Inferior parietal cortex (tissue), 1 donor: Measurements from ENCODE around the gene SLC35E3.
A peak's percentile ranks its signal among the peaks of the same experiment; 100 is the strongest.

ENCODE experiments used
- DNase-seq: peaks from one replicate; pipeline ENCODE4 v3.0.0-alpha.2; 2016; ENCODE audit errors: extremely low spot score

Gene SLC35E3

DNA sequence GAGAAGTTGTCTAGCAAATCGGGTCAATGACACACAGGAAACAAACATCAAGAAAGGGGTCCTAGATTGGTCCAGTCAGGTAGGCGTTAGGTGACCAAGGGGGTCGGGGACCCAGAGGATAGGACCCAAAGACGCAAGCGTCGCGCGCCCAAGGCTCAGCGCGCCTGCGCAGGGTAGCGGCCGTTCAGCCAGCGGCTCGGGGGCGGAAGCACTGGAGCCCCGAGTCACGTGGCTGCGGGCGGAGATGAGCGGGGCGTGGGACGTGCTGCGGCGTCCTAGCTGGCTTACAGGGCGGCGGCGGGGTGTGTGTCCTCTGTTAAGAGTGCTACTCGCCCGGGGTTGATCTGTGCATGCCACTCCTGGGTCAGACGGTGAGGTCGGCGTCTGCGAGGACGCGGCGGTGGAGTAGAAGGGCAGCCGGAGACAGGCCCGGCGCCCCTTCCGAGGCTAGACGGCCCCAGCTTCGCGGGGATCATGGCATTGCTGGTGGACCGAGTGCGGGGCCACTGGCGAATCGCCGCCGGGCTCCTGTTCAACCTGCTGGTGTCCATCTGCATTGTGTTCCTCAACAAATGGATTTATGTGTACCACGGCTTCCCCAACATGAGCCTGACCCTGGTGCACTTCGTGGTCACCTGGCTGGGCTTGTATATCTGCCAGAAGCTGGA, at the start of gene SLC35E3:
Gene SLC35E3, plus strand, starts transcription at position 273 of the 668 bp plus-strand sequence. Its CDS starts 202 bp downstream, at position 475.
- DNase-seq: peak; percentile 97

DNA sequence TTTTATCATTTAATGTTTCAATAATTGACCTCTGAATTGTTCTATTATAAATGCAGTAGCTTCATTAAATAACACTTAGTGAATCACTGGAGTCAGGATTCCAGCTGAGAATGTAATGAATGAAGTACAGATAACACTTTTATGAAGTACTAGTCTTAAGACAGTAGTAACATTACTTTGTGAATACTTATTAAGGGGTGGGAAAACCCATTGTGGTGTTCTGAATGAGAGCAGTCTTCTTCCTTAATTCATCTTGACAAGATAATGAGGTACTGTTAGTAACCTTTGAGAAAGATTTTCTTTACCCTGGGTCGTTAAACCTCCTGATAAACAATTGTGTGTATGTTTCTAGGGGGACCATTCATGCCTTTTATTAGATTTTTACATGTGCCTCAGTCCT, 46.5 kb upstream of the SLC35E3 start:
- DNase-seq: no peak

DNA sequence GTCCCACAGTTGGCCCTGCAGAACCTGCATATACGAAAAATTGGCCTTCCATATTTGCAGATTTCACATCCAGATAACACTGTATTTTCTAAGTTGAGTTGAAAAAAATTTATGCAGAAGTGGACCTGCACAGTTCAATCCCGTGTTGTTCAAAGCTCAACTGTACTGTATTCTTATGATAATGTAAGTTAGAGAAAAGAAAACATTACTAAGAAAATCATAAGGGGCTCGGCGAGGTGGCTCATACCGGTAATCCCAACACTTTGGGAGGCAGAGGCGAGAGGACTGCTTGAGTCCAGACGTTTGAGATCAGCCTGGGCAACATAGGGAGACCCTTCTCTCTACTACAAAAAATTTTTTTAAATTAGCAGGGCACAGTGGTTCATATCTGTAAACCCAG, 18.2 kb upstream of the SLC35E3 start:
- no peak for DNase-seq

DNA sequence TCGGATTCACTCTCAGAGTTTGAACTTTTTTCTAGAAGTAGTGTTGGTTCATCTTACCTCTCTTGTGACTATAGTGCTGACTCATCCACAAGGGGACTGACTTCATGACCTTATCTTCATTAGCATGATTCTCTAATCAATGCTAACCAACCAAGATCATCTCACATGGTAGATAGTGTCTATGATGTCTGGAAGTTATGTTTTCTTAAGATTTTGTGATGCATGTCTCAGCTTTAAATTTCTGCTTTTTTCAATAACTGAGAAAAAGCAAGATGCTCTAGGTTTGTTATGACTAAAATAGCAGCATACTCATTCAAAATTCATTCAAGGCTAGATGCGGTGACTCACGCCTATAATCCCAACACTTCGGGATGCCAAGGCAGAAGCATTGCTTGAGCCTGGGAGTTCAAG, 12.3 kb upstream of the SLC35E3 start:
- DNase-seq: no peak

DNA sequence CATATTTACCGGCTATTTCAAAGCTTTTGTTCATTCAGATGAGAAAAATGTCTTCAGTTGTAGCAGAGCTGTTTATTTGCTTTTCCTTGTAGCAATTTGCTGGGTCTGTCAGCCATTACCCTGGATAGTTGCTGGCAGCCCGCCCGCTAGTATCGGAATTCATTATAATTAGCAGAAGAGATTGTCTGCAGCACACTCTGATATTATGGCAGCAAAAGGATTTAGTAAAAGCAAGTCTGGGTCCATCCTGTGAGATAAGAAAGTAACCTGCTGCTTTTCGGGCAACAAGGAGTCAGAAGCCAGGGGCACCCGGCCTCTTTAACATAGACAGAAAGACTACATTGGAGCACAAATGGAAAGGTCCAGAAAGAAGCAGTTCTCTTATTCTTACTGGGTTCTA, 6.1 kb upstream of the SLC35E3 start:
- no peak for DNase-seq

DNA sequence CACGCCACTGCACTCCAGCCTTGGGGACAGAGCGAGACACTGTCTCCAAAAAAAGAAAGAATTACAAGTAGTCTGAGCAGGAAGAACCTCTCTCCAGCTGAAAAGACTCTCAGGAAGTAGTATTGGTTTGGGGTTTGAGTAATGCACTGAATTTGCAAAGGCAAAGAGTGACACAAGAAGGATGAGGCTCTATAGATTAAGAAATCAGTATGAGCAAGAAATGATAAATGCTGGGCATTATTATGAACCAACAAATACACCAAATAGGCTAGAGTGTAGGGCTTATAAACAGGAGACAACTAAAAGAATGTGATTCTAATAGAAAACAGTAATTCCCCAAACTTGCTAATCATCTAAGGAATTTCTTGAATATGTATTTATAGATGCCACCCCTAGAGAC, 2.6 kb upstream of the SLC35E3 start:
- no peak for DNase-seq

DNA sequence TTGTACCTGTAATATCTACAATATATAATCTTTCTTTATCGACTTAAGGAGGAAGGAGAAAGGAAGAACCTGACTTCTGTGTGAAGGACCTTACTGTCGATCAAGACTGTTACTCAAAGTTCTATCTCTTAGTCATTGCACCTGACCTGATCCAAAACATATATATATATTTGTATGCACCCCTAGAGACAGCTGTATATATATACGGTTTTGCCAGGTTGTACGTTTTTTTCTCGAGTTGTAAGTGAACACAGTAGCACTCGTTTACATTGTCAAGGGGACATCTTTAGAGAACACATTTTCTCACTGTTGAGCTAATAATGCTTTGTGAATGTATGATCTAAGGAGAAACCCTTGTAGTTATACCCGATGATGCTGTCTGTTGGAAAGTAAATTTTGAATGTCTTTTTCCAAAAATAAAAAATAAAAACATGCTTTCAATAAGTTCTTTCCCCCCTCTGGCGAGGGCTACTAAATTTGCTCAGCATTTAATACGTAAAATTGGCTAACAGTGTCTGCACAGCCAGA, 536 bp upstream of the SLC35E3 start:
- no peak for DNase-seq

DNA sequence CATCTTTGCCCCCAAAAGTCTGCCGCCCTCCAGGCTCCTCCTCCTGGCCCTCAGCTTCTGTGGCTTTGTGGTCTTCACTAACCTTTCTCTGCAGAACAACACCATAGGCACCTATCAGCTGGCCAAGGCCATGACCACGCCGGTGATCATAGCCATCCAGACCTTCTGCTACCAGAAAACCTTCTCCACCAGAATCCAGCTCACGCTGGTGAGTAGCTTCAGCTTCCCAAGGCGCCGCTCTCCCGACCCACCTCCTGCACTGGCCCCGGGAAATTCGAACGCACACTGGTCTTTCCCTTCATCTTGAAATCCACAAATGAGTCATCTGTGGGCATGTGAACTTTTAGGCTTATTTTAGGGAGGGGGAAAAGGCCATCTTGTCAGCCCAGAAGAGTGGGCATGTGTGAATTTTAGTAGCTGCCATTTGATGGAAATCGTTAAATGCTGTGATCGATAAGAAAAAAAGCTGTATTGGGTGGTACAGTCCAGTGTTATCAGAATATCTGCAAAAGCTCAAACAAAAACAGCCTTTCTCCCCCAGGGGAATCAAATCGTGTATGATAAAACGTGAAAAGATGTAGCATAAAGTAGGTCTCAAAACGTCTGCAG, 700 bp downstream of the SLC35E3 start:
- DNase-seq: peak; percentile 63

DNA sequence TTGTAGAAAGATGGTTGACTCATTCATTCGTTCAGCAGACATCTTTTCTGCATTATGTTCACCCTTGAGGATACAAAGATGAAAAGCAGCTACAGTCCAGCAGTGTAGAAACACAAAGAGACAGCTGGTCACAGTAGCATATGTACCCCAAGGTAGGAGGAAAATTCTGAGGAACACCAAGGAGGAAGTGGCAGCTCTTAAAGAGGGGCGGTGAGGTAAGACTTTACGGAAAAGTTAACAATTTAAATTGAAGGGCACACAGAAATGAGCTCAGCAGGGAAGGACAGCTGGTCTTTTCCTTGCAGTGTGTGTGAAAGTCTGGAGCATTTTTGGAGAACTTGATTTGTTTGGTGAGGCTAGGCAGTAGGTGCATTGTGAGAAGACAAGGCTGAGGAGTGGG, 3.5 kb downstream of the SLC35E3 start:
- DNase-seq: no peak

DNA sequence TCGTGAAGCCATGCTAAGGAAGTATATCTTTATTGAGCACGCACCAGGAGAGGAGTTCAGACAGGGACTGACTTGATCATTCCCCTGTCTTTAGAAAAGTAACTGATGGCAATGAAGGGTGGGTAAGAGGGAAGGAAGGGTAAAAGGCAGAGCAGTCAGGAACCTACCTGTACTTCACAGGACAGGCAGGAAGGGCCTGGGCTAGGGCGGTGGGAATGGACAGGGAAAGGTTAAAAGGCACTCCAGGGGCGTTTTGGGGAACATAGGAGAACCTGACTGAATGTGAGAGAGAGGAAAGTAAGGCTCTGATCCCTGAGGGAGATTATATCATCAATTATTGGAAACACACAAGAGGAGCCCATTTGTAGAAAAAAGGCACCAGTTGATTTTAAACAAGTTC, 3.9 kb downstream of the SLC35E3 start:
- no peak for DNase-seq

DNA sequence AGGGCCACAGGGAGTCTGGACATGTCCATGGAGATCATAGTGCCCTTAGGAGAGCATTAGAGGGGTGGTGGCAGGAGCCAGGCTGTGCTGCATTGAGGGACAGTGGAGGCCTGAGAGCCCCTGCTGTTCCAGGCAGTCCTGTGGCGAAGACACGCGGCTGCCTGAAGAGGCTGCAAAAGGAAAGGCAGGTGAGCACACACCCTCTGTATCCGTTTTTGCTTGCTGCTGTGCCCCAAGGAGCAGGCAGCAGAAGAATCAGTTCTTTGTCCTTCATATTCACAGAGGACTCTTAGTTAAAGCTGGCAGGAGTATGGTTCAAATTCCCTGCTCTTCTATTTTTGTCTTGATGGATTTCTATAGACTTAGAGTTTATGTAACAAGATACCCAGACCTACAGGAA, 4.5 kb downstream of the SLC35E3 start:
- DNase-seq: no peak

DNA sequence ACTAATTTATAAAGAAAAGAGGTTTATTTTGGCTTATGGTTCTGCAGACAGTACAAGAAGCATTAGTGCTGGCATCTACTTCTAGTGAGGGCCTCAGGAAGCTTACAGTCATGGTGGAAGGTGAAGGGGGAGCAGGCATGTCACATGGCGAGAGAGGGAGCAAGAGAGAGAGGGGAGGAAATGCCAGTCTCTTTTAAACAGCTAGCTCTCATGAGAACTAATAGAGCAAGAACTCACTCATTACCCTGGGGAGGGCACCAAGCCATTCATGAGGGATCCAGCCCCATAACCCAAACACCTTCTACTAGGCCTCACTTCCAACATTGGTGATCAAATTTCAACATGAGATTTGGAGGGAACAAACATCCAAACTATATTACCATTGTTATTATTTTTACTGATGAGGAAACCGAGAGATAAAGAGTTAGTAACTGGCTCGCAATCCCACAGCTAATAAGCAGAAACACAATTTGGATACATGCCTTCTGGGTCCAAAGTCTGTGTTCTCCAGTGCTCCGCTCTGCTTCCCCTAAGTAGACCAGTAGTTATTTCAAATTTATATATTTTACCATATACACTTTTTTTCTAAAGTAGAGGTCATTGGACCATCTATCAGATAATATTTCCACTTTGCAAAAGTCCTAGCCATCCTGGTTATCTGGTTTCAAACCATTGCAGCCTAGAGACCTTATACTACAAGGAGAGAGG, 9.7 kb downstream of the SLC35E3 start:
- DNase-seq: no peak

DNA sequence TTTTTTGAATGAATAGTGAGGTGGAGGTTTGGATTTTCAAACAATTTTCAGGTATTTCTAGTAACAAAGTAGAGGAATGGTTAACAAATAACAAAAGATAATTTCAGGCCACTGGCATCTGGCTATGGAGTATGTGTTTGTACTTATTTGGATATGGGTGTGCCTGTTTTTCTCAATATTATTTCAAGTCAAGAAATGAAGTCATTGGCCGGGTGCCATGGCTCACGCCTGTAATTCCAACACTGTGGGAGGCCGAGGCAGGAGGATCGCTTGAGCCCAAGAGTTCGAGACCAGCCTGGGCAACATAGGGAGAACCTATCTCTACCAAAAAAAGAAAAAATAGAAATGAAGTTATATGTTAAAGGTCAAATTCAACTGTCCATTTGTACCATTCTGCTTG, 13.9 kb downstream of the SLC35E3 start:
- DNase-seq: no peak

DNA sequence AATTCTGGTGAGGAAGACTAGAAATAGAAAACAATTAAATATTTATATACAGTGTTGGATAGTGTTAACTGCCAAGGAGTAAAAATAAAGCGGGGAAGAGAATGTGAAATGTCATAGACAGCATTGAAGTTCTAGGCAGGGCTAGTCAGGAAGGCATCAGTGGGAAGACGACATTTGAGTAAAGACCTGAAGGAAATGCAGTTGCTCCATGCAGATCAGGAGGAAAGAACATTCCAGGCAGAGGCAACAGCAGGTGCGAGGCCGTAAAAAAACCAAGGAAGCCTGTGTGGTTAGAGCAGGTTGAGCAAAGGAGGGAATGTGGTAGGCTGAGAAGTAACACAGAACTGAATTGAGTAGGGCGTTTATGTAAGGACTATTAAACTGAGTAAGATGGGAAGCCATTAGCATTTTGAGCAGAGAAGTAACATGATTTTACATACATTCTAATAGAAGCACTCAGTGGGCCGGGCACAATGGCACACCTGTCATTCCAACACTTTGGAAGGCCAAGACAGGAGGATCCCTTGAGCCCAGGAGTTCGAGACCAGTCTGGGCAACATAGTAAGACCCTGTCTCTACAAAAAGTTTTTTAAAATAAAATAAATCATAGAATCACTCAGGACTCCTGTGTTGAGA, 14.9 kb downstream of the SLC35E3 start:
- no peak for DNase-seq

DNA sequence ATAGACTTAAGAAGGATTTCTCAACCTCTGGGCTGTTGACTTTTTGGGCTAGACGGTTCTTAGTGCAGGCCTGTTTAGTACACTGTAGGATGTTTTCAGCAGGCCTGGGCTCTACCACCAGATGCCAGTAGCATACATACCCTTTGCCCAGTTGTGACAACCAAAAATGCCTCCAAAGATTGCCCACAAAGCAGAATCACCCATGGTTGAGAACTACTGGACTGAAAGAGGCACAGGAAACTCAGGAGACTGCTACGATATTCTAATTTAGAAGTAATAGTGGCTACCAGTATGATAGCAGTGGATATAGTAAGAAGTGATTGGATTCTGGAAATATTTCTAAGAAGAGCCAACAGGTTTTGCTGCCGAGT, 15.5 kb downstream of the SLC35E3 start:
- no peak for DNase-seq

DNA sequence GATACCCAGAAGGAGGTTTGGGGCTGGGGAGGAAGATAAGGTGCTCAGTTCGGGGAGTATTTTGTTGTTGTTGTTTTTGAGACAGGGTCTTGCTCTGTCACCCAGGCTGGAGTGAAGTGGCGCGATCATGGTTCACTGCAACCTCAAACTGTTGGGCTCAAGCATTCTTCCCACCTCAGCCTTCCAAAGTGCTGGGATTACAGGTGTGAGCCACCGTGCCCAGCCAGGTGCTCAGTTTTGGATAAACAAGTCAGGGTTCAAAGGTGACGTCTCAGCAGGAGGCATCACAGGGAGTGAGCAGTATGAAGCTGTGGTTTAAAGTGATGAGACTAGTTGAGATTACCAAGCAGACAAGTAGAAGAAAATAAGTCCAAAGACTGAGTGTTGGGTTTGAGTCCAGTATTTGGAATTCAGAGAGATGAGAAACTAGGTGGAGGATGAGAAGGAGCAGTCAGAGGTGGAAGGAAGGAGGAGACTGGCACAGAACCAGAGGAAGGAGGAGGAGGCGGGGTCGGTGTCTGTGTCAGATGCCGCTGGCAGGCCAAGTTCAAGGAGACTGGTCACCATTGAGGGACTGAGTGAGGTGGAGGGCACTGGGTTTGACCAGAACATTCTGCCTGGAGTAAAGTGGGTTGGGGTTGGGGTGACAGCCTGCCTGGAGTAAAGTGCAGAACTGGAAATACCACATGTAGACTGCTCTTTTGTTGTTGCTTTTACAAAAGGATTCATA, 16.1 kb downstream of the SLC35E3 start:
- no peak for DNase-seq

DNA sequence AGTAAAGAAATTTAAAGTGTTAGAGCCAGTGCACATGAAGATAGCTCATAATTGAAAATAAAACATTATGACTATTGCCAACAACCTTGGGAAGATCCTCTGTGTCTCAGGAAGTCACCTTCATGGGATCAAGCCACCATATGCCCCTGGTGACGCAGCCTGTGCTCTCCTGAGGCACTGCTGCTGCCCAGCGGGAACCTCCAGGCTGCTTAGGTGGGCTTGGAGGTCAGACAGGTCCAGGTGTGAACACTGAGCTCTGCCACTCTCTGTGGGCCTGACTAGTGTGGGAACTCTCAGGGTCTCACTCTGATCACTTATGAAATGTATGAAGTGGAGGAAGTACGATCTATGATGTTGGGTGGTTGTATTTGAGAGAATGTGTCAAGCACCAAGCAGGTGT, 16.7 kb downstream of the SLC35E3 start:
- no peak for DNase-seq

DNA sequence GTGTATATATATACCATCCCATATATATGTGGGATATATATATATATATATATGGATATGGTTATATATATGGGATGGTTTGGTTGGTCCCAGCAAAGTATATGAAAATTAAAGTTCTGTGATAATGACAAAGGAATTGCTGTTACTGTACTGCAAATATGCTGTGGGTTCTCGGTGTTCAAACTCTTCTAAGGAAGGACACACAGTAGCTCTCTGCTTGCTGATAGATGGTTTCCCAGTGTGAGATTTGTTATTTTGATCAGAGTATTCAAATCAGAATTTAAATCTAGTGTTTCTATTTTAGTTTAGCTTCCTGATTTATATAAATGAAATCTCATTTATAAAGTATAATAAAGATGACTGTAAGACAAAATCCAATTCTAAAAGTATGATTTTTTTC, 19.7 kb downstream of the SLC35E3 start:
- DNase-seq: no peak

DNA sequence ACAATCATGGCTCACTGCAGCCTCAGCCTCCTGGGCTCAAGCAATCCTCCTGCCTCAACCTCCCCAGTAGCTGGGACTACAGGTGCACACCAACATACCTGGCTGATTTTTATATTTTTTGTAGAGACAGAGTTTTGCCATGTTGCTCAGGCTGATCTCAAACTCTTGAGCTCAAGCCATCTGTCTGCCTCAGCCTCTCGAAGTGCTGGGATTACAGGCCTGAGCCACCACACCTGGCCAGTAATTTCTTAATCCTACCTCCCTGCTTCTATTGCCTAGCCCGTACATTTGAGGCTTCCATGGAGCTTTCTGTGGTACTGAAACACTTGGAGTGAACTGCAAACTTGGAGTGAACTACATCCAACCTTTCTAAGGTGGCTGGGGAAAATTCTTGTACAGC, 20.7 kb downstream of the SLC35E3 start:
- DNase-seq: no peak

DNA sequence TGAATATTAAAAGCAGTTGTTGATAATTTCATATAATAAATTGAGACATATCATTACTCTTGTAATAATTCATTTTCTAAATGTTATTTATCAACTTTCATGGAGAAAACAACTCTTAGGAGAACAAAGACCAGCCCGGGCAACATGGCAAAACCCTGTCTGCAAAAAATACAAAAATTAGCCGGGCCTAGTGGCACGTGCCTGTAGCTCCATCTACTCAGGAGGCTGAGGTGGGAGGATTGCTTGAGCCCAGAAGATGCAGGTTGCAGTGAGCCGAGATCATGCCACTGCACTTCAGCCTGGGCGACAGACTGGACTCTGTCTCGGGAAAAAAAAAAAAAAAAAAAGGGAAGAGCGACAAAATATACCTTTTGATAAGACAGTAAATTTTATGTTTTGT, 21.2 kb downstream of the SLC35E3 start:
- DNase-seq: no peak

DNA sequence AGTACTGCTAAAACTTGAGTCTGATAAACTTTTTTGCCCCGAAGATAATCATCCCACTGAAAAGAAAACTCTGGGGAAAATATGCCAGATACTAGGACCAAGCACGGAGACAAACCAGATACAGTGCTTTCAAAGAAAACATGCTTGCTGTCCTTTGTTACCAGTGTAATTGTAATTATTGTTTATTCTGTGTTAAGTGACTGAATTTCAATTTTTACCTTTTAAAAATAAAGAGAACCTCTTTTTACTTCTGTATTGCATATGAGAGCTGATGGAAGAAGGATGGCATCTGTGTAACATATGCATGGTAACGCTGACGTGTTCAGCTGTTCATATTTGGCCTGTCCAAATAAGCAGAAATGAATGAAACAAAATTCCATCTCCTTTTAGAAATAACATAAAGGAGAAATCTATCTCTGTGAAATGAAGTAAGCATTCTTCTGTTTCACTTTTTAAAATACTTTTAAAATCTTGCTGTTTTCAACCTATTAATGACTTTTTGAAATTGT, 22.5 kb downstream of the SLC35E3 start:
- DNase-seq: no peak

DNA sequence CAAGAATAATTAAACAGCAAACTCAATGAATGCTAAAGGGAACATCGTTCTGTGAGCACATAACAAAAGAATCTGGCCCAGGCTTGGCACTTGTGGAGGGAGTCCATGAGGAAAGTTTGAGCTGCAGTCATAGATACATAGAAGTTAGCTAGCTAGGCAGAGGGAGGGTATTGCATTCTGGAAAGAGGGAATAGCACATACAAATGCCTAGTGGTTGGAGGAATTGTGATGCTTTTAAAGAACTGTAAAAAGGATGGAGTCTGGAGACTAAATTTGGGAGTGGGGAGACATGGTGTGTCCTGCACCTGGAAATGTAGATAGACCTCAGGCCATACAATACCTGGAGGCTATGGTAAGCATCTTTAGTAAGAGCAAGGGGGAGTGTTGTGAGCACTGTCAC, 24.0 kb downstream of the SLC35E3 start:
- DNase-seq: no peak
